ENCODE results near the gene LZTR1.
A peak's percentile ranks its signal among the peaks of the same experiment; 100 is the strongest.
"Not testable (repeated sequence)": the region's sequence is repeated elsewhere in the genome, so short reads cannot be mapped to it uniquely, and the experiment has no call there.

Gene LZTR1

GRCh38 chr22:21020802-21021429 is 38.8 kb downstream of the LZTR1 start:
- DNase-seq = no peak

- DNase-seq = no peak
Observed at GRCh38 chr22:21022507-21022906, 40.4 kb downstream of the LZTR1 start.

- DNase-seq = no peak
Observed at GRCh38 chr22:21022955-21023614, 41.0 kb downstream of the LZTR1 start.

- DNase-seq = peak; percentile 21
Observed at GRCh38 chr22:21025266-21025665, 43.2 kb downstream of the LZTR1 start.

- no peak for DNase-seq
Observed at GRCh38 chr22:21025763-21026755, 44.0 kb downstream of the LZTR1 start.

- DNase-seq = no peak
Observed at GRCh38 chr22:21026783-21027692, 44.9 kb downstream of the LZTR1 start.

- DNase-seq = no peak
Observed at GRCh38 chr22:21028277-21029251, 46.5 kb downstream of the LZTR1 start.

GRCh38 chr22:21029486-21030025 is 47.5 kb downstream of the LZTR1 start:
- no peak for DNase-seq

- DNase-seq = no peak
Observed at GRCh38 chr22:21030032-21030431, 47.9 kb downstream of the LZTR1 start.

- no peak for DNase-seq
Observed at GRCh38 chr22:21030621-21031544, 48.8 kb downstream of the LZTR1 start.

- no peak for DNase-seq
Observed at GRCh38 chr22:21031545-21032036, 49.5 kb downstream of the LZTR1 start.

GRCh38 chr22:21032037-21032867 is 50.2 kb downstream of the LZTR1 start, which contains the start of gene SLC7A4:
SLC7A4 (minus strand) TSS chr22:21032561; CDS start chr22:21031812, 749 bp downstream.
- no peak for DNase-seq

- no peak for DNase-seq
Observed at GRCh38 chr22:21032868-21033688, 51.0 kb downstream of the LZTR1 start.

GRCh38 chr22:21033895-21034294 is 51.8 kb downstream of the LZTR1 start:
- no peak for DNase-seq

GRCh38 chr22:21034989-21035388 is 52.9 kb downstream of the LZTR1 start:
- DNase-seq = no peak

GRCh38 chr22:21038405-21038804 is 56.3 kb downstream of the LZTR1 start:
- DNase-seq = no peak

GRCh38 chr22:21039158-21039557 is 57.1 kb downstream of the LZTR1 start:
- not testable (repeated sequence) for DNase-seq

GRCh38 chr22:21041937-21042336 is 59.8 kb downstream of the LZTR1 start:
- no peak for DNase-seq
